ENCODE results near the gene GGCX. TPM values are rescaled to one million over a fixed set of nuclear protein-coding genes. Genes with fewer than 3 reads are reported as not detected.

Gene GGCX
- total and polyA plus RNA-seq, 2 of the 13 experiments (the other 11 are each of a cell fraction or from before 2014, with no cell fraction given) = 72.5 to 103 TPM

DNA sequence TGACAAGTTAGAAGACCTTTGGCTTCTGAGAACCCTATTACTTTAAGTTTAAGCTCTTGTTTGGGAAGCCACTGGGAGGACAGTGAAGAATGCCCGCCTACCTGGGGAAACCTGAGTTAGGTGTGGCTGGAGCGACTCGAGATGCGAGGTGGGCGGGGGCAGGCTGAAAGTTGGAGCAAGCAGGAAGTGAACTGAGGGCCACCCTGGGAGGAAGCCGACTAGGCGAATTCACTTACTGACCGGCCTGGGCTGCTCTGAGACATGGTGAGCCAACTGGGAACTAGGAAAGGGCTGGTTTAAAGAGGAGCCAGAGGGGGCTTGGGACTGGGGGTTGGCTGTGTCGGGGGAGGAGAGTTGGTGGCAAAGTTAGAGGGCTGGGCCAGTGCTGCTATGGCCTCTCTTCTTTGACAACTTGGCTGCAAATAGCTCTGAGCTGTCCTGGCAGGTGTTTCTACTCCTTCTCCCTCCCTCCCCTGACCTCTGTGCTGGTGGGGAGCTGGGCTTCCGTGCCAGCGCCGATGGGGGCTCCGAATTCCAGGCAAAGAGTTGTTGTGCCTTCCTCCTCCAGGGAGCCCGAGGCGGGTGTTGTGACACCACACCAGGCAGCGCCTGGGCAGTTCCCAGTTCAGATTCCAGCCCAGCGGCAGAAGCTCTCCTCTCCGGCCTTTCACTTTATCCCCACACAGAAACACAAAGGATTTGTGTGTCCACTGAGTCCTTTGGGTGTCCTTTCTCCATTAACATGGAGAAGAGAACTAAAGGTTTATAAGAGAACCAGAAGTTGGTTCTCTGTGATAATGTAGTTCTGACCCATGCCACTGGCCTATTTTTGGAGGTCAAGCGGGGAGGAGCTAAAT is 16.3 kb upstream of the GGCX start, which contains the start of gene VAMP8 (continued):
- TF ChIP-seq, protein P1, sequence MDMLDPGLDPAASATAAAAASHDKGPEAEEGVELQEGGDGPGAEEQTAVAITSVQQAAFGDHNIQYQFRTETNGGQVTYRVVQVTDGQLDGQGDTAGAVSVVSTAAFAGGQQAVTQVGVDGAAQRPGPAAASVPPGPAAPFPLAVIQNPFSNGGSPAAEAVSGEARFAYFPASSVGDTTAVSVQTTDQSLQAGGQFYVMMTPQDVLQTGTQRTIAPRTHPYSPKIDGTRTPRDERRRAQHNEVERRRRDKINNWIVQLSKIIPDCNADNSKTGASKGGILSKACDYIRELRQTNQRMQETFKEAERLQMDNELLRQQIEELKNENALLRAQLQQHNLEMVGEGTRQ (IDR thresholded peaks at IDR 0.05; ENCODE audit: low read depth, low read length) = no peak
- TF ChIP-seq, protein P1 (CRISPR knock-in tag; IDR thresholded peaks at IDR 0.05; ENCODE audit: borderline replicate concordance) = no peak
- no peak for TF ChIP-seq ZNF234 (CRISPR knock-in tag; conservative IDR thresholded peaks at IDR 0.05)
- TF ChIP-seq ZNF382 (CRISPR knock-in tag; IDR thresholded peaks at IDR 0.05; ENCODE audit: borderline replicate concordance) = no peak
- TF ChIP-seq, protein P2, sequence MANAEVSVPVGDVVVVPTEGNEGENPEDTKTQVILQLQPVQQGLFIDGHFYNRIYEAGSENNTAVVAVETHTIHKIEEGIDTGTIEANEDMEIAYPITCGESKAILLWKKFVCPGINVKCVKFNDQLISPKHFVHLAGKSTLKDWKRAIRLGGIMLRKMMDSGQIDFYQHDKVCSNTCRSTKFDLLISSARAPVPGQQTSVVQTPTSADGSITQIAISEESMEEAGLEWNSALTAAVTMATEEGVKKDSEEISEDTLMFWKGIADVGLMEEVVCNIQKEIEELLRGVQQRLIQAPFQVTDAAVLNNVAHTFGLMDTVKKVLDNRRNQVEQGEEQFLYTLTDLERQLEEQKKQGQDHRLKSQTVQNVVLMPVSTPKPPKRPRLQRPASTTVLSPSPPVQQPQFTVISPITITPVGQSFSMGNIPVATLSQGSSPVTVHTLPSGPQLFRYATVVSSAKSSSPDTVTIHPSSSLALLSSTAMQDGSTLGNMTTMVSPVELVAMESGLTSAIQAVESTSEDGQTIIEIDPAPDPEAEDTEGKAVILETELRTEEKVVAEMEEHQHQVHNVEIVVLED (CRISPR knock-in tag; IDR thresholded peaks at IDR 0.05; ENCODE audit: borderline replicate concordance) = peak; percentile 18; the same call in 1 of the 2 replicates
- no peak for TF ChIP-seq YEATS4 (CRISPR knock-in tag; IDR thresholded peaks at IDR 0.05; ENCODE audit: borderline replicate concordance)
- TF ChIP-seq BORCS8-MEF2B (CRISPR knock-in tag; IDR thresholded peaks at IDR 0.05) = no peak
- 0 out of 2 replicates have a peak, but pooled peaks have one; percentile 19 for TF ChIP-seq ZIK1 (CRISPR knock-in tag; IDR thresholded peaks at IDR 0.05; ENCODE audit: borderline replicate concordance, low read depth)
- TF ChIP-seq PRMT3 (CRISPR knock-in tag; IDR thresholded peaks at IDR 0.05; ENCODE audit: borderline replicate concordance, low read depth) = no peak
- TF ChIP-seq AKNA (CRISPR knock-in tag; IDR thresholded peaks at IDR 0.05; ENCODE audit: borderline replicate concordance) = no peak
- no peak for TF ChIP-seq DZIP1 (CRISPR knock-in tag; IDR thresholded peaks at IDR 0.05)
- TF ChIP-seq AKAP8 (CRISPR knock-in tag; IDR thresholded peaks at IDR 0.05) = no peak
- no peak for TF ChIP-seq TEF (CRISPR knock-in tag; IDR thresholded peaks at IDR 0.05)
- TF ChIP-seq, protein P3, sequence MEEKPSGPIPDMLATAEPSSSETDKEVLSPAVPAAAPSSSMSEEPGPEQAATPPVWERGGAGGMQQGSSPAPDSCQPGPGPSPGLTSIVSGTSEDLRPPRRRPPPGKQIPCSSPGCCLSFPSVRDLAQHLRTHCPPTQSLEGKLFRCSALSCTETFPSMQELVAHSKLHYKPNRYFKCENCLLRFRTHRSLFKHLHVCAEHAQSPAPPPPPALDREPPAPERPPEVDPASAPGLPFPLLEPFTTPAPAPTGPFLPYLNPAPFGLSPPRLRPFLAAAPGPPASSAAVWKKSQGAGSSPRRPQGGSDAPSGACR (CRISPR knock-in tag; IDR thresholded peaks at IDR 0.05) = no peak; the same call in 1 of the 2 replicates

All from HepG2 (cell line).